NCI-H187 (cell line): Measurements from ENCODE around the gene ATP5IF1.

Source experiments
- DNase-seq, 2 experiments: peaks; one replicate each; lab custom pipeline; 2025; lab: John Stamatoyannopoulos, UW

Gene ATP5IF1

DNA sequence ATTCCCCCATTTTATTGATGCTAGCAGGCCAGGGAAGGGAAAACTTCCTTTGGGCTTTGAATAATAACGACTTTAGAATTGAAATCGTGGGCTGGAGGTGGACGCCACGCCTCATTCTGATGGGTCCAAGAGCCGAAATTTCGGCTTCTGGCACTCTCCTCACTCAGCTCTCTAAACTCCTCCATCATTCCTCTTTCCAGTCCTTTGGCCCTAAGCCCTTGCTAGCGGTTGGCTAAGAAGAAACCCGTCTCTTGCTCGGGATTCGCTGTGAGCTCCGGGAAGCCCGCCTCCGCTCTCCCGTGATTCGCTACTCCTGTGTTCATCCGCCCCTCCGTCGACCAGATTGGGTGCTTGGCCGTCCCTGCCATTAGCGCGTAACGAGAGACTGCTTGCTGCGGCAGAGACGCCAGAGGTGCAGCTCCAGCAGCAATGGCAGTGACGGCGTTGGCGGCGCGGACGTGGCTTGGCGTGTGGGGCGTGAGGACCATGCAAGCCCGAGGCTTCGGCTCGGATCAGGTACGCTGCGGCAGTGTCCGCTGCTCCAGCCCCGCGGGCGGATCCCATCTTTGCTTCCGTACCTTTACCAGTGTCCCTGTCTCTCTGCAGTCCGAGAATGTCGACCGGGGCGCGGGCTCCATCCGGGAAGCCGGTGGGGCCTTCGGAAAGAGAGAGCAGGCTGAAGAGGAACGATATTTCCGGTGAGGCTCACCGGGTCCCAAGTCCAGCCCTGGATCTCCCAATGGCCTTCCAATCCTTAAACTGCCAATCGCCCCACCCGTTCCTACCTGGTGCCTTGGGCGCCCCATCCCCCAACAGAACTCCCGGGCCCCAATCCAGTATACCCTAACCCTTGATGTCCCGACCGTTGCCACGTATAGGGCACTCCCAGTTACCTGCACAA is at the start of gene ATP5IF1:
Gene ATP5IF1 (plus strand): TSS at position 370 of the 901 bp plus-strand sequence. CDS start 60 bp downstream, at position 430.
- DNase-seq, result peak; percentile 88 to 91

- DNase-seq, result no peak
These were observed 45.5 kb upstream of the ATP5IF1 start for GRCh38 chr1:28190337-28190979.

DNA sequence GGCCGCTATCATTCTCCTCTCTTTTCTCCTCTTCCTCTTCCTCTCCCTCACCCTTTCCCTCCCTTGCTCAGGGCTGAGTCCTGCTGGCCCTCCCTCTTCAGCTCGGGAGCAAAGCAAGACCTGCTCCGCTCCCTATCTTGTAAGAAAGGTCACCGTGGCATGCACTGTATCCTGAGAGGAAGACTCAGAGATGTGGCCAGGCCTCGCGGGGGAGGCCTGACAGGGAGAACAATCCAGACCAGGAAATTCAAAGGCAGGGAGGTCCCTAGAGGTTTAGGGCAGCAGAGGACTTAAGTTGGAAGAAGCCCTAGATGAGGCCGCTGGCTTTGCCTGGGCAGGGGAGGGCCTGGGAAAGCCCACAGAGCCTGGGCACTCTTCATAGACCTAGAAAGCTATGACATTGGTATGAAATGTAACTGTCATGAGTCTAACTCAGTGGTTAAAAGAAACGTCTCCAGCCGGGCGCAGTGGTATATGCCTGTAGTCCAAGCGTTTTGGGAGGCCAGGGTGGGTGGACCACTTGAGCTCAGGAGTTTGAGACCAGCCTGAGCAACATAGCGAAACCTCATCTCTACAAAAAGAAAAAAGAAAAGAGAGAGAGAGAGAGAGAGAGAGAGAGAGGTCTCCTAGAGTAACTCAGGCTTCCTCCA is 44.8 kb upstream of the ATP5IF1 start:
- no peak for DNase-seq

DNA sequence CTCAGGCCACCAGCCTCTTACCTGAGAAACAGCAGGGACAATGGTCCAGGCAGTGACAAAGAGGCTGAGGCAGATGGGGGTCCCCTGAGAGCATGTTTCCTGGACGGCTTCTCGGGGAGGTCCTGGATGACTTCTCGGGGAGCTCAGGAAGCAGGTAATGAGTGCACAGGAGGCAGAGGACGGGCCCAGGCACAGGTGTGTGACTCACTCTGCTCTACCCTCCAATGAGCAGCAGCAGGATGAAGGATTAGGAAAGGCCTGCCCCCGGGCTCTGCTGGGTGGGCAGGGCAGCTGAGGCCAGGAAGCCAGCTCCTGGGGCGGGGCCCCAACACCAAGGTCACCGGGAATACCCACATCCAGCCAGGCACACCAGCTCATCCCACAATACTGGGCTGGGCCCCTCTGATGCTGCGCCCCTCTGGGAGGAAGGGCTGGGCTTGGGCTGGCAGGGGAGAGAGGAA is 42.2 kb upstream of the ATP5IF1 start:
- DNase-seq, result no peak

- DNase-seq, result no peak
These were observed 41.4 kb upstream of the ATP5IF1 start for GRCh38 chr1:28194326-28195035.

DNA sequence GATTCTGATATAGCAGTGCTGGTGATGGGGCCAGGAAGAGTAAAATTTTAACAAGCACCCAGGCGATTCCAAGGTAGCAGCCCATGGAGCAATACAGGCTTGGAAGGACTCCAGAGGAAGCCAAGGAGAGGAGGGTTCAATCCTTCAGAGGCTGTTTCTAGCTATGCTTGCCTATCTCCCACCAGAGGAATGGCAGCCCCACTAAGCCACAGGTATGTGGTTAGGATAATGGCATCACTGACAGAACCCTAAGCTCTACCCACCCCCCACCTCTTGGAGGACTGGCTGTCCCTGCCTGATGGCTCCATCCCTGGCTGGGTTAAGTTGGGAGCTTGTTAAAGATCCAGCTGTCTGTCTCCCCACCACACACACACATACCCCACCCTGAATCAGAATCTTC is 40.1 kb upstream of the ATP5IF1 start:
- no peak for DNase-seq

DNA sequence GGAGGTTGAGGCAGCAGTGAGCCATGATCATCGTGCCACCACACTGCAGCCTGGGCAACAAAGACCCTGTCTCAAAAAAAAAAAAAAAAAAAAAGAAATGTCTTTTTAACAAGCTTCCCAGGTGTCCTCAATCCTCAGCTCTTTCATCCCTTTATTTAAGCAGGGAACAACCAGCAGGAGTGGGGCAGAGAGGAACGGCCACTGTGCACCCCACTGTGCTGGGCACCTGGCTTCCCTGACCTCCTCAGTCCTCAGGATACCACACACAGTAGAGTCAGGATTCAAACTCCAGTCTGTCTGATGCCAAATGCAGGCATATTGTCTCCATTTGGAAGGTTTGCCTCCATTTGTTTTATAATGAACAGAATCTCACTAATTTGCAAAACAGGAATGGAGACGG is 39.6 kb upstream of the ATP5IF1 start:
- no peak for DNase-seq

DNA sequence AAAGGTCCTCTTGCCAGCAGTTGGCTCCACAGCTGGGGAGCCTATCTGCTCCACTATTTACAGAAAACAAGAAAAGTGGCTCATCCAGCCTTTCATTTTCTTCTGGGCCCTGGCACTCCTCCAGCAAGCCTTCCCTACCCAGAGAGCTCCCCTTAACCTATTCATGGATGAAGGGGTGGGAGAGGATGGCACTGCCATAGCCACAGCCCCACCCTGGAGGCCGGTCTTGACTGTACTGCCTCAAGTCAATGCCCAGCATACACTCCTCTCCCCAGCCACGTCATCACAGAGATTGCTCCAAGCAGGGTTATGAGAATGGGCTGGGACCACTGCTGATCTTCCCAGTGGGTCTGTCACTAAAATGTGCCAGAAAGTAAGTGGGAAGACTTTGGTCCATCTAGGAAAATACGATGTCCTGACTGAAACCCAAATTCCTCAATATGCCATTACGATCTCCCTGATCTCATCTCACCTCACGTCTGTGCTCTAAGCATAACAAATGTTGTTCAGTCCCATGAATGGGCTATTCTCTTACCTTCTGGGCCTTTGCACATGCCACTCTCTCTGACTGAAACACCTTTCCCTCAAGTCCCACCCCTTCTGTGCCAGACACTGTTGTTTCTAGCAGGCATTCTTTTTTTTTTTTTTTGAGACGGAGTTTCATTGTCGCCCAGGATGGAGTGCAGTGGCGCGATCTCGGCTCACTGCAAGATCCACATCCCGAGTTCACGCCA is 38.1 kb upstream of the ATP5IF1 start:
- no peak for DNase-seq

GRCh38 chr1:28199328-28200233 is 36.3 kb upstream of the ATP5IF1 start:
- DNase-seq, result no peak

DNA sequence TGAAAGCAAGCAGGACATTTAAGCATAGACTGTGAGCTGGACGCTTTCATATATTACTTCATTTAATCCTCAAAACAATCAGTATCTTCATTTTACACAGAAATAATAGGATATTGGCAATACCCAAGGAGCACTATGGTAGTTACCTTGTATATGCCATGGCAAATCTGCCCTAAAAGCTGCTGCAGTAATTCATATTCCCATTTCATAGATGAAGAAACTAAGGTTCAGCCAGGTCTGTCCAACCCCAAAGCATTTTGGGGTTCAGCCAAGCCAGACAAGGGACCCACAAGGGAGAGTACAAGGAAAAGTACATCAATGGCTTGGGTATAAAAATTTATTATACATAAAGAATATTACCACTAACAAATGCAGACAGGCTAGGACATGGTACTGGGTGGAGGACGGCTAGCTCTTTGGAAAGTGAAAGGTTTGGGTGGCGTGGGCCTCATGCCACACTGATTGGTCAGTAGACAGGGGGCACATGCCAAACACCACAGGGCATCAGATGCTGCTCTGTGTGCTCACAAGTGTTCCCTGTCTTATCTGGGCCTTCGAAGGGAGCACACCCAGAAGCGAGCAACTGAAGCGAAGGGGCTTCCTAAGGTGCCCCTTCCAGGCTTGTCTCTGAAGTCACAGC is 35.6 kb upstream of the ATP5IF1 start:
- DNase-seq, result no peak

GRCh38 chr1:28205243-28205642 is 30.7 kb upstream of the ATP5IF1 start:
- DNase-seq, result no peak

DNA sequence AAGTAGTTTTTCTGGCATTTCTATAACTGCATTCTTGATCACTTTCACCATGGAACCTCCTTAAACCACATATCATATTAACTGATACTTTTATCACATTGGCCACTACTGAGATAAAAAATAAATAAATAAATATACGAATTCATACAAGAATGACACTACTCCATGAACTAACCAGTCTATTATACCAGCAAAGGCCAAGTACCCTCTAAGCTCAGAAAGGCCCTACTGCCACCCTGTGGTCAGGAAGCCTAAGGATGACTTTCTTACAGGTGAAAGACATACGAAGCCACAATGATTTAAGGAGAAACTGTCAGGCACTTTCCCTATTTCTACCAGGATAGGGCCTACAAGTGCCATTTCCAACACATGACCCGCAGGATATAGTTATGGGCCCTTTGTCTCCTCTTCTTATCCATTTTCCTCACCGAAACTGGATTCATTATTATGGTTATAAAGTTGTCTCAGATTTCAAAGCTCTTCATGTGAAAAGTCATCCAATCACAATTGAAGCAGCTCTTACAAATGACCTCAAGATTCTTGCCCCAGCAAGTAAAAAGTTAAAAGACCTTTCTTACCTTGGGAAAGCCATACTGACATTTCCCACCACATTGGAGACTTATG is 27.0 kb upstream of the ATP5IF1 start:
- no peak for DNase-seq

DNA sequence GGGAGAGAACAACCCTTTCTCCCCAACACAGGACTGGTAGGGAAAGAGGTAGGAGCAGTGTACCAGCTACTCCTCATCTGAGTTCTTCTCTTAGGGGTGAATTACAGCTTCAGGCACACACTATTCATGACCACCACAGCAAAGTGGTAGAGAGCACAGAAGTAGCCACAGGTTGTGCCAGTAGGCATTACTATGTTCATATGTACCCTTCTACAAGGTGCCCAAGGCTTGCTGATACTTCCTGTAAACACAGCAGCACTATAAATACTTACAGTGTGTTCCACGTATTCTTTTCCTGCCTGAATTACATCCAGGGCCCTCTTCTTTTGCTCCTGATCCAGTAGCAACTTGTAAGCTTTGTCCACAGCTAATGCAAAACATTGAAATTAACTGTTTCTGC is 26.2 kb upstream of the ATP5IF1 start:
- DNase-seq, result no peak

DNA sequence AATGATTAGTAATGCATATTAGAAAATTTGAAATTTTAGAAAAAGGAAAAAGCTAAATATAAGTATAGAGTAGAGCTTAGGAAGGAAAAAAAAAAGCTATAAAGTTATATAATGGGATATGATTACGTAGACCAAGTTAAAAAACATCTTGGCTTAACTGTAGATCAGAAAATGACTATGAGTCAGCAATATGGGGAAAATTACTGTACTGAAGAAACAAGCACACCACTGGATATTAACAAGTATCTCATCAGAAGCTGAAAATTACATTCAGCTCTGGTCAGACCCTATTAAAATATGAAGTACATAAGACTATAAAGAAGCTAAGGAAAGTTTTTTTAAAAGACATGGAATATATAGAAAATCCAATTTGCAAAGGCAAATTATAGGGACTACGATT is 22.6 kb upstream of the ATP5IF1 start:
- DNase-seq, result no peak

- DNase-seq, result no peak
These were observed 6.8 kb upstream of the ATP5IF1 start for GRCh38 chr1:28229089-28229488.

DNA sequence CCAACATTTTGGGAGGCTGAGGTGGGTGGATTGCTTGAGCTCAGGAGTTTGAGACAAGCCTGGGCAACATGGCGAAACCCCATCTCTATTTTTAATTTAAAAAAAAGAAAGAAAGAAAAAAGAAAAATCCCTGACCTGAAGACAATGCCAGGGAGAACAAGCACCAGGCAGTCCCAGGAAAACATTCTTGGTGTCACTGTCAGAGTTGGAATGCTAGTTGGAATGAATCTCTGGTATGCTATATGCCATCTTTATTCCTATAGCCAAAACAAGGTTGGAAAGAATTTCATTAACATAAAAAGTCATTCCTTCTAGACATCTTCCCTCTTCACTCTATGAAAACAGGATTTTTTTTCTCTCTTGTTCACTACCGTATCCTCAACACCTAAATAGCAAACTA is 5.9 kb upstream of the ATP5IF1 start:
- no peak for DNase-seq

GRCh38 chr1:28232558-28233263 is 3.2 kb upstream of the ATP5IF1 start, which contains the start of gene DNAJC8:
Gene DNAJC8 (minus strand): TSS chr1:28233029. CDS start chr1:28232998, 31 bp downstream.
- peak; percentile 74 to 85 for DNase-seq

DNA sequence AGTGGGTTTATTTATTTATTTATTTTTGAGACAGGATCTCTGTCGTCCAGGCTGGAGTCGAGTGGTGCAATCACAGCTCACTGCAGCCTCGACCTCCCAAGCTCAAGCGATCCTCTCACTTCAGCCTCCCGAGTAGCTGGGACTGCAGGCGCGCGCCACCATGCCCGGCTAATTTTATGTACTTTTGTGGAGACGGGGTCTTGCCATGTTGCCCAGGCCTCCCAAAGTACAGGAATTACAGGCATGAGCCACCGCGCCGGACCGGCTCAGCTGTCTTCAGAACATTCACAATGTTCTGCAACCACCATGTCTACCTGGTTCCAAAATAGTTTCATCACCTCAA is 2.7 kb upstream of the ATP5IF1 start:
- DNase-seq, result no peak
